Stimulated activated CD4-positive, alpha-beta T cell treated with anti-CD3 and anti-CD28 coated beads, Interleukin-2, amount 100 ng/mL, for 48 hours (primary cell): ENCODE results near the gene APOBR.
"Not testable (repeated sequence)": the region's sequence is repeated elsewhere in the genome, so short reads cannot be mapped to it uniquely, and the experiment has no call there.

Experiments
- DNase-seq, 2 donors: peaks; one replicate each; pipeline ENCODE4 v3.0.0-alpha.2; 2020

APOBR gene

DNA sequence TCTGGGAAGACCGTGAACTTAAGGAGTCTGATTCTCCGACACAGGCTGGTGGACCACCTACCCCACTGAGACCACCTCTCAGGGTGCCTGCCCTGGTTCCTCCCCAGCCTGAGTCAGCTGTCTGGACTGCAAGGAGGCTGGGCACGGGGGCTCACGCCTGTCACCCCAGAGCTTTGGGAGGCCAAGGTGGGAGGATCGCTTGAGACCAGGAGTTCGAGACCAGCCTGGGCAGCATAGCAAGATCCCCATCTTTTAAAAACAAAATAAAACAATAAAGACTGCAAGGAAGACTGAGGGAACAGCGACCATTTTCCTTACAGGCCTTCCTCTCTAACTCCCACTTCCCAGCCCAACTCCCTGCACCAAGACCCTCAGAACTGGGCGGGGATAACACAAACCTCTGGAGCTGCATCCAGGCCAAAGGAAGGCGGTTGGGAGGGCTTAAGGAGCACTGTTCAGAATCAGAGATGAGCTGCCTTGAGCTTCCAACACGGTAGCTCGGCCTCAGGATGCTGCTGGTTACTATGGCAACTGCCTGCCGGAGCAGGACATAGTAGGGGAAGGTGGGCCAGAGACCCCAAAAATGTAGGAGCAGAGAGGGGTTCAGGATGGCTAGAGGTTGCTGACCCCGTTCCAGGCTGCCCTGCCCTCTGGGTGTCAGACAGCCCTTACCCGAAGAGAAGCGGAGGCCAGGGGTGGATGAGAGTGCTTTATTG, 4.4 kb downstream of the APOBR start:
- no peak for DNase-seq

DNA sequence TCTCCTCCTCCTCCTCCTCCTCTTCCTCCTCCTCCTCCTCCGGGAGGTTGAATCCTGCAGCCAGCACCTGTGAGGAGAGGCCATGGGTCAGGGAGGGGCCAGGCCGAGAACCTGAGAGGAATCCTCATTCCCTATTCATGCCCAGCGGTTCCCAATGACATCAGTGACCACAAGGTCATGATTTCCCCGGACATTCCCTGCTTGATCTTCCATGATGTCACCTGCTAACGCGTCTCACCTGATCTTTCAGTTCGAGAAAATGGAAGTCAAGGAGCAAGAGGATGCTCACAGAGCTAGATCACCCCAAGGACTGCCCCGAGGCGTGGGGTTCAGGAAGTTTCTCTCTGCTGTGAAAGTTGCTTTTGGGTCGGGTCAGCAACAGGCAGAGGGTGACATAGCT, 5.4 kb downstream of the APOBR start:
- DNase-seq: no peak

DNA sequence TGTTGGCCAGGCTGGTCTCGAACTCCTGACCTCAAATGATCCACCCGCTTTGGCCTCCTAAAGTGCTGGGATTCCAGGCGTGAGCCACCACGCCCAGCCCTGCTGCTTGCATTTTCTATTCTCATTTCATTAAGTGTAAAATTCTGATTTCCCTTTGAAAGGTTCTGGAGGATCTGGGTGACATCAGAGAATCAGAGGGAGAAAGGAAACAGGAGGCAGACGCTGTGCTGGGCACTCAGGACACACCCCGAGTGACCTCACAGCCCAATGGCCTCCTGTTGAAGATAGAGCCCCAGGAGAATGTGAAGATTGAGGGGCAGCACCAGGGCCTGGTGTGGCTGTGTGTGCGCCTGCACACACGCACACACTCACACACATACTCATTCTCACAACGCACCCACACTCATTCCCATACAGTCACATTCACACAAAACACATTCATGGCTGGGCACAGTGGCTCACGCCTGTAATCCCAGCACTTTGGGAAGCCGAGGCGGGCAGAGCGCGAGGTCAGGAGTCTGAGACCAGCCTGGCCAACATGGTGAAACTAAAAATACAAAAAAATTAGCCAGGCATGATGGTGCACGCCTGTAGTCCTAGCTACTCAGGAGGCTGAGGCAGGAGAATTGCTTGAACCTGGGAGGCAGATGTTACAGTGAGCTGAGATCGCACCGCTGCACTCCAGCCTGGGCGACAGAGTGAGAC, 6.2 kb downstream of the APOBR start:
- DNase-seq: not testable (repeated sequence)

GRCh38 chr16:28501258-28502232, 7.1 kb downstream of the APOBR start:
- DNase-seq: no peak

DNA sequence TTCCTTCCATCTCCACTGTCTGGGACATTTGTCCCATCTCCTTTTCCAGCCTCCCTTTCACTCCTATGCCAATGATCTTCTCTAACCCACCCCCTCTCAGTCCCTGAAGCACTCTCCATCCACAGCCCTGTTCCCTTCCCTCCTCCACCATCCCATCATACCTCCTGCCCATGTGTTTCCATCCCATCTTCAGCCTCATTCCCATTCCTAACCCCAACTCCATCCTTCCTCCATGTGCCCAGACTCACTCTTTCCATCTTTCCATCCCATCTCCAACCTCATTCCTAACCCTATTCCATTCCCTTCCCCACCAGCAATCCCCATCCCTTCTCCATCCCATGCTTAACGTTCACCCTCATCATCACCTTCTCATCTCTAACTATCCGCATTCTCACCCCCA, 7.8 kb downstream of the APOBR start:
- DNase-seq: no peak

DNA sequence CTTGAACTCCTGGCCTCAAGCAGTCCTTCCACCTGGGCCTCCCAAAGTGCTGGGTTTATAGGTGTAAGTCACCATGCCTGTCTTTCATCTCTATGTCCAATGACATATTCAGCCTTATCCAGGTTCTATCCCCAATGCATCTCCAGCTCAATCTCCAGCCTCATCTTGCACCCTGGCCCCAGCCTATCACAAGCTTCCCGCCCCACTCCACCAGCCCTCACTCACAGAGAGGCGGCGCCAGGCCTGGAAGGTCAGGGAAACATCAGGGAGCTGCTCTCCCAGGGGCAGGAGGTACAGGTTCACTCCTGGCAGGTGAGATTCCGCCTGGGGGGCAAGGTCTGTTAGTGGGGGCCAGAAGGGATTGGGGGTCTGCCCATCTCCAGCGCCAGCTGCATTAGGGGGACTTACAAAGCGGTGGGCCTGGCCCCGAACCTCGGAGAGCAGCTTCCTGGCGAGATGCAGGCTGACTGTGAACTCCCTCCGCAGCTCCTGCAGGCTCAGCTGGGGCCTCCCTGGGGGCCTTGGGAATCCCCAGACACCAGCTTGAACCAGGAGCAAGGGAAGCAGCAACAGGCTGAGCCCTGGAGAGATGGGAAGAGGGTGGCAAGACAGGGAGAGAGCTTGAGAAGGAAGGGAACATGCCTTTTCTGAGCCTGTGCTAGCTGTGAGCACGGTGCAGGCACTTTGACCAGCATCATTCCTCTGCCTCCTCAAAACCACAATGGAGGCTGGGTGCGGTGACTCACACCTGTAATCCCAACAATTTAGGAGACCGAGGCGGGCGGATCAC, 9.2 kb downstream of the APOBR start:
- DNase-seq: no peak

GRCh38 chr16:28504707-28505404, 10.4 kb downstream of the APOBR start:
- no peak for DNase-seq

DNA sequence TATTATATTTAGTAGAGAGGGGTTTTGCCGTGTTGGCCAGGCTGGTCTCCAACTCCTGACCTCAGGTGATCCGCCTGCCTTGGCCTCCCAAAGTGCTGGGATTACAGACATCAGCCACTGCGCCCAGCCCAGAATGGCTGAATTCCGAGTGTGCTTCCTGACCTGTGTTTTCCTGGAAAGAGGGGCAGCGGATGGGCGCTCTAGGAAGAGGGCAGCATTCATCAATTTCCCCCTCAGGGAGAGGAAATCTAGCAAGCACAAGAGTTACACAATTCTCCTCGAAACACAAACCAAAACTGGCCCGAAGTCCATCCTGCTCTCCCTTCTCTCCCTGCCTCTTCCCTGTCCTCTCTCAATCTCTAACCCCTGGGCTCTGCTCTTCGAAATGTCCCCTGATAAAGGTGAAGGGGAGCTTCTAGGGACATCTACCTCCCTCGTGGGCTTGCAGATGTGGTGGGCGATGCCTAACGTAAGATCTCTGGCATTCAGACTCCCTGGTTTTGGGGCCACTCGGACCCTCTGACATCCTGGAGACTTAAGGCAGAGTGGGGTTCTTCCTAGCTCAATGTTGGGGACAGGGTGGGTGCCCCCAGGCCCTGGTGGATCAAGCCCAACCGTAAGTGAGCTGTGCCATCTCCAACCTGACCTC, 11.2 kb downstream of the APOBR start:
- DNase-seq: no peak

DNA sequence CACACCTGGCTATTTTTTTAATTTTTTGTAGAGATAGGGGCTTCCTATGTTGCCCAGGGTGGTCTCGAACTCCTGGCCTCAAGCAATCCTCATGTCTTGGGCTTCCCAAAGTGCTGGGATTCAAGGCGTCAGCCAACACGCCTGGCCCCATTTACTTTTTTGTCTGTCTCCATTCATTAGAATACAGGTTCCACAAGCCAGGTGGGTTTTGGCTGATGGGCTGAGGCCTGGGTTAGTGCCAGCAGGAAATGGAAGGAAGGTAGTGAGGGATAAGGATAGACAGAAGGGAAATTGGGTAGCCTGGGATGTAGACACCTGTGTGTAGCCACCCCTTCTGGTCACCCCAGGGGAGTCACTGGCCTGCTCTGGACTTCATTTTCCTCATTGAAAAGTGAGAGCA, 16.6 kb downstream of the APOBR start:
- no peak for DNase-seq

DNA sequence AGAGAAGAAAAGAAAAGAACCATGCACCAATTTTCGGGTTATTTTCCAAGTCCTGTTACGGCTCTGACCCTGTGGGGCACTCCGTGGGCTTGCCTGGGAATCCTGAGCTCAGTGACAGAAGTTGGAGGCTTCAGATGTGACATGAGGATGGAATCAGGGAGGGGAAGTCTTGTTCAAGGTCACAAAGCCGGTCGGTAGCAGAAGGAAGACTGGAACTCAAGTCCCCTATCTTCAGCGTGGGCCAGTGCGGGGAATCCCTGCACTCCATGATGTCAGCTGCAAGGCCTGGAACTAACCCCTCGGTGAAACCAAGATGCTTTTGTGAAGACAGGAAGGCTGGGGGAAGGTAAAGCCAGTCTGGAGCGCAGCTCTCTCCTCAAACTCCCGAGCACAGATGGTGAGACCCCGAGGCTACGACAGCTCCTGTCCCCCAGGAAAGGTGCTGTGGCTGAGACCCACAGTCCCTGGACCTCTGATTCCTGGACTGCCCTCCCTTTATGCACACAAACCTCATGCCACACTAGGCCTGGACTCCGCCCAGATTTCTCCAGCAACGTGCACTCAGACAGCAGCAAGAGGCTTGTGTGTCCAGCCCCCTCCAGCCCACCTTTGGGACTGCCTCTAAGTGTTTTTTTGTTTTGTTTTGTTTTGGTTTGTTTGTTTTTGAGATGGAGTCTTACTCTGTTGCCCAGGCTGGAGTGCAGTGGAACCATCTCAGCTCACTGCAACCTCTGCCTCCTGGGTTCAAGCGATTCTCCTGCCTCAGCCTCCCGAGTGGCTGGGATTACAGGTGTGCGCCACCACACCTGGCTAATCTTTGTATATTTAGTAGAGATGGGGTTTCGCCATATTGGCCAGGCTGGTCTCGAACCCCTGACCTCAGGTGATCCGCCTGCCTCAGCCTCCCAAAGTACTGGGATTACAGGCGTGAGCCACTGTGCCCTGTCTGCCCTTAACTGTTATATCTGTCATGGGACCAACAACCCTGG, 17.7 kb downstream of the APOBR start:
- DNase-seq: no peak

DNA sequence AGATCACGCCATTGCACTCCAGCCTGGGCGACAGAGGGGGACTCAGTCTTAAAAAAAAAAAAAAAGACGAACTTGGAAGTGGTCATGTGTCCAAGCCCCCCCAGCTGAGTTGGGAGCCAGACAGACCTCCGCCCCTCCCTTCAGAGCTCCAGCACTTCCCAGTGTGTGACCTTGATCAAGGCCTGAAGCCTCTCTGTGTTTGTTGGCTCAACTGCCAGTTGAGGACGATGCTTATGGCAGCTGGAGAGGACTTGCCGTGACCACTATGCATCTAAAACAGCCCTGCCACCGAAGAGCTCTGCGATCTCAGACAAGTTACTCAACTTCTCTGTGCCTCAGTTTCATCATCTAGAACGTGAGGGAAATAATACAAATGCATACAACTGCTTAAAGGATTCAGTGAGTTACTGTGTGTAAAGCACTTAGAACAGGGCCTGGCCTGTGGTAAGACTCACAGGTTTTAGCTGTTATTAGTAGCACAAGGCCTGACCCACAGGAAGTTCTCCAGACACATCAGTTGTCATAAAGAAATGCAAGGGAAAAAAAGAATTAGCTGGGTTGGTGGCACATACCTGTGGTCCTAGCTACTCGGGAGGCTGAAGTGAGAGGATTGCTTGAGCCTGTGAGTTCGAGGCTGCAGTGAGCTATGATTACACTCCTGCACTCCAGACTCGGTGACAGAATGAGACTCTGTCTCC, 19.2 kb downstream of the APOBR start:
- no peak for DNase-seq

- no peak for DNase-seq
Measured at GRCh38 chr16:28514246-28514645, 19.8 kb downstream of the APOBR start.

GRCh38 chr16:28520672-28521071, 26.2 kb downstream of the APOBR start:
- DNase-seq: no peak

- no peak for DNase-seq
Measured at GRCh38 chr16:28521436-28521835, 27.0 kb downstream of the APOBR start.

- no peak for DNase-seq
Measured at GRCh38 chr16:28522792-28523191, 28.3 kb downstream of the APOBR start.

DNA sequence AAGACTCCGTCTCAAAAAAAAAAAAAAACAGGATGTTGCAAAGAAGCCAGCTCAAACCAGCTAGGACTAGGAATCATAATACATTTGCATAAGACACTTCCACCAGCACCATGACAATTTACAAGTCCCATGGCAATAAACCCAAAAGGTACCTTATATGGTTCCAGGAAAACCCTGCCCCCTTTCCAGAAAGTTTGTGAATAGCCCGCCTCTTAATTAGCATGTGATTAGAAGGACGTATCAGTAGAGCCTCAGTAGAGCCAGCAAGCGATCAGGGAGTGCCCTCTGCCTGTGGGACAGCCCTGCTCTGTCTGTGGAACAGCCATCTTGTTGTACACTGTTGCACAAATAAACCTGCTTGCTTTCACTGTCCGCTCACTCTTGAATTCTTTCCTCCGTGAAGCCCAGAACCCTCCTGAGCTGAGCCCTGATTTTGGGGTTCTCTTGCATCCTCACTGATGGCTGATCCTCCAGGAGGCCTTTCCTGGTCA, 30.3 kb downstream of the APOBR start:
- DNase-seq: no peak

DNA sequence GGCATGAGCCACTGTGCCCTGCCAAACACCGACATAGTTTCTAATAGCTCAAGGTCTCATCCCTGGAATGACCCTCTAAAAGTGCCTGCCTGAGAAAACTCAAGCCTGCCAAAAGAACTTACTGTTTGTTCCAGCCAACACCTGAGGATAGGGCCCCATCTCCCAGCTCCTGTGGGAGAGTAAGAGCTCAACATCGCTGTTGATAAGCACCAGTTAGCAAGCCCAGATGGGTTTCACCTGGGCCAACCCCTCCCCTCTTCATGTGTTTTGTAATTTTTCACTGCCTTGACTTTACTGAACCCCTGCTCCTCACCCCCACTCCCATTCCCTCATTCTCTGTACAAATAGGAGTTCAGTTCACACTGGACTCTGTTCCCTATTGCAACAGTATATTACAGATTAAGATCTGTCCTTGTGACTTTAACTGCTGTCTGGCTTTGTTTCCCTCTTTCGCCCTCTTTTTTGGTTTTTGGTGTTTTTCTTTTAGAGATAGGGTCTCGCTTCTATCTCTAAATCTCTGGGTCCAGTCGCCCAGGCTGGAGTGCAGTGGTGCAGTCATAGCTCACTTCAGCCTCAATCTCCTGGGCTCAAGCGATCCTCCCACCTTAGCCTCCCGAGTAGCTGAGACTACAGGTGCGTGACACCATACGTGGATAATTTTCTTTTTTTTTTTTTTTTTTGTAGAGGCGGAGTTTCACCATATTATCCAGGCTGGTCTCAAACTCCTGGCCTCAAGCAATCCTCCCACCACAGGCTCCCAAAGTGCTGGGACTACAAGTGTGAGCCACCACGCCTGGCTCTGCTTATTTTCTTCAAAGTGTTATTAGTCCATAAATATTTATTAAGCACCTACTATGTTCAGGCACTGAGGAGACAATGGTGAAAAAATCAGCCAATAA, 32.0 kb downstream of the APOBR start:
- no peak for DNase-seq

GRCh38 chr16:28527100-28527785, 32.8 kb downstream of the APOBR start:
- not testable (repeated sequence) for DNase-seq
